HL-60 (cell line): Measurements from ENCODE around the gene TAOK2.

Experiments used
- DNase-seq, 2 experiments: peaks; one replicate each; pipeline ENCODE4 v3.0.0-alpha.2; 2010 to 2020; ENCODE audit warnings: low read depth in 1 of 2, low spot score in 1 of 2
- H3K27ac ChIP-seq: fragments of 250-450 bp; sonication (Bioruptor Pico); replicated peaks from 2 replicates; pipeline ENCODE4 v1.5.1; 2020; ENCODE audit warnings: mild to moderate bottlenecking, moderate library complexity
- H3K27me3 ChIP-seq: fragments of 250-450 bp; sonication (Bioruptor Pico); 2 replicates; pipeline ENCODE4 v1.5.1; 2021; ENCODE audit warnings: mild to moderate bottlenecking, moderate library complexity; ENCODE audit not compliant: insufficient read depth, poor library complexity, severe bottlenecking
- H3K4me3 ChIP-seq: replicated peaks from 2 replicates; pipeline ENCODE4 v1.5.1; 2011; ENCODE audit warnings: mild to moderate bottlenecking, control low read depth, low read length; ENCODE audit not compliant: insufficient read depth
- GABPA ChIP-seq: IDR thresholded peaks from 2 replicates; pipeline ENCODE4 v1.6.1; 2012; ENCODE audit warnings: low read depth
- POLR2AphosphoS5 ChIP-seq: IDR thresholded peaks from 2 replicates; pipeline ENCODE4 v1.6.1; 2012; ENCODE audit warnings: low read depth
- SPI1 ChIP-seq: IDR thresholded peaks from 2 replicates; pipeline ENCODE4 v1.6.1; 2012; ENCODE audit warnings: low read depth, mild to moderate bottlenecking, borderline replicate concordance
- TF ChIP-seq, protein P1 (sequence below): IDR thresholded peaks from one replicate; pipeline ENCODE4 v1.5.1; 2011; ENCODE audit warnings: low read length, control low read depth, inconsistent platforms; ENCODE audit not compliant: insufficient read depth
- TF ChIP-seq, protein P2 (sequence below): IDR thresholded peaks from 2 replicates; pipeline ENCODE4 v1.6.1; 2012; ENCODE audit warnings: low read depth; ENCODE audit not compliant: insufficient replicate concordance

The TAOK2 gene

DNA sequence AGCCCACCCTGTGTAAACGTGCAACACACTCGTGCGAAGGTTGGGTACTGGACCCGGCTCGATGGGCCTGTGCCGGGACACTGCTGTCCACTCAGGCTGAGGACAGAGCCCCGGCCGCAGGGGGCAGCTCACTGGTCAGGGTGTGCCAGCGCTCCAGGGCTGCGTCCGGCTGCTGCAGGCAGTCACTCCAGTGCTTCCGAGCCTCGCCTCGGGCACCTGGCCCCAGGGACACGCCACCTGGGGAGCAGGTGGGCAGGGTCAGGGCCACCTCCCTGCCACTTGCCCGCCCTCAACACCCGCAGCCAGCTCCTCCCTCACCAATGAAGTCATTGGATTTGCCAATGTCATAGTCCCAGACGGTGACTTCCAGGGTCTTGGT, 32.4 kb downstream of the TAOK2 start:
- H3K27ac ChIP-seq, result no peak overlapping the region
- no peak overlapping the region for H3K4me3 ChIP-seq
- no peaks in the 10 kb centered on the region for H3K27me3 ChIP-seq
- TF ChIP-seq, protein P1, sequence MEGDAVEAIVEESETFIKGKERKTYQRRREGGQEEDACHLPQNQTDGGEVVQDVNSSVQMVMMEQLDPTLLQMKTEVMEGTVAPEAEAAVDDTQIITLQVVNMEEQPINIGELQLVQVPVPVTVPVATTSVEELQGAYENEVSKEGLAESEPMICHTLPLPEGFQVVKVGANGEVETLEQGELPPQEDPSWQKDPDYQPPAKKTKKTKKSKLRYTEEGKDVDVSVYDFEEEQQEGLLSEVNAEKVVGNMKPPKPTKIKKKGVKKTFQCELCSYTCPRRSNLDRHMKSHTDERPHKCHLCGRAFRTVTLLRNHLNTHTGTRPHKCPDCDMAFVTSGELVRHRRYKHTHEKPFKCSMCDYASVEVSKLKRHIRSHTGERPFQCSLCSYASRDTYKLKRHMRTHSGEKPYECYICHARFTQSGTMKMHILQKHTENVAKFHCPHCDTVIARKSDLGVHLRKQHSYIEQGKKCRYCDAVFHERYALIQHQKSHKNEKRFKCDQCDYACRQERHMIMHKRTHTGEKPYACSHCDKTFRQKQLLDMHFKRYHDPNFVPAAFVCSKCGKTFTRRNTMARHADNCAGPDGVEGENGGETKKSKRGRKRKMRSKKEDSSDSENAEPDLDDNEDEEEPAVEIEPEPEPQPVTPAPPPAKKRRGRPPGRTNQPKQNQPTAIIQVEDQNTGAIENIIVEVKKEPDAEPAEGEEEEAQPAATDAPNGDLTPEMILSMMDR, result no peak
- TF ChIP-seq GABPA (no peak), POLR2AphosphoS5 (no peak), SPI1 (no peak)
- TF ChIP-seq, protein P2, sequence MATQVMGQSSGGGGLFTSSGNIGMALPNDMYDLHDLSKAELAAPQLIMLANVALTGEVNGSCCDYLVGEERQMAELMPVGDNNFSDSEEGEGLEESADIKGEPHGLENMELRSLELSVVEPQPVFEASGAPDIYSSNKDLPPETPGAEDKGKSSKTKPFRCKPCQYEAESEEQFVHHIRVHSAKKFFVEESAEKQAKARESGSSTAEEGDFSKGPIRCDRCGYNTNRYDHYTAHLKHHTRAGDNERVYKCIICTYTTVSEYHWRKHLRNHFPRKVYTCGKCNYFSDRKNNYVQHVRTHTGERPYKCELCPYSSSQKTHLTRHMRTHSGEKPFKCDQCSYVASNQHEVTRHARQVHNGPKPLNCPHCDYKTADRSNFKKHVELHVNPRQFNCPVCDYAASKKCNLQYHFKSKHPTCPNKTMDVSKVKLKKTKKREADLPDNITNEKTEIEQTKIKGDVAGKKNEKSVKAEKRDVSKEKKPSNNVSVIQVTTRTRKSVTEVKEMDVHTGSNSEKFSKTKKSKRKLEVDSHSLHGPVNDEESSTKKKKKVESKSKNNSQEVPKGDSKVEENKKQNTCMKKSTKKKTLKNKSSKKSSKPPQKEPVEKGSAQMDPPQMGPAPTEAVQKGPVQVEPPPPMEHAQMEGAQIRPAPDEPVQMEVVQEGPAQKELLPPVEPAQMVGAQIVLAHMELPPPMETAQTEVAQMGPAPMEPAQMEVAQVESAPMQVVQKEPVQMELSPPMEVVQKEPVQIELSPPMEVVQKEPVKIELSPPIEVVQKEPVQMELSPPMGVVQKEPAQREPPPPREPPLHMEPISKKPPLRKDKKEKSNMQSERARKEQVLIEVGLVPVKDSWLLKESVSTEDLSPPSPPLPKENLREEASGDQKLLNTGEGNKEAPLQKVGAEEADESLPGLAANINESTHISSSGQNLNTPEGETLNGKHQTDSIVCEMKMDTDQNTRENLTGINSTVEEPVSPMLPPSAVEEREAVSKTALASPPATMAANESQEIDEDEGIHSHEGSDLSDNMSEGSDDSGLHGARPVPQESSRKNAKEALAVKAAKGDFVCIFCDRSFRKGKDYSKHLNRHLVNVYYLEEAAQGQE, result no peak
- no peak for DNase-seq

DNA sequence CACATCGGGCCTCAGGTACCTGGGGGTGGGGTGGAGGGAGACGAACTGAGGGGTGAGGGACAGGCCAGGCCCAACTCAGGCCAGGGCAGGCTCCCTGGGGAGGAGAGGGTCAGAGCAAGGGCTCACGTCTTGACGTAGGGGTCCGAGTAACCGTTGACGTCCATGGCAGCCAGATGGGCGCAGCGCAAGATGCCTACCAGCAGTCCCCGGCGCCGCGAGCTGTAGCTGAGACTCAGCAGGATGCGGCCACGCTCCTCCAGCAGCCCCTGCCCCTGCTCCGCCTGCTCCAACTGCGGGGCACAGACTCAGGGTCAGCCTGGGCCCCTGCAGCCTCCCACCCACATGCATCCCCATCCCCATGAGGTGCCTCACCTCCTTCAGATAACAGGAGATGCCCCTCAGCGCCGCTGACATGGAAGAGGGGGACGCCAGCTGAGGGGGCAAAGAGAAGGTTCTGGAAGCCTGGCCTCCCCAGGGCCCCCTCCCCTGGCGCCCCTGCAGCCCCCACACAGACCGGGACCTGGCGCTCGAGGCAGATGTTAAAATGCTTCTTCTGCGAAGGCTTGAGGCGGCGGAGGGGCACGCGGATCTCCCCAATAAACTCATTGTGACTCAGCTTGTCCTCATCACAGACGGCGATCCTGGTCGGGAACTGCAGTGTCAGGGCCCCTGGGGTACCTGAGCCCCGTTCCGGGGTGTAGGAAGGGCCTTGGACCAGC, 33.1 kb downstream of the TAOK2 start:
- H3K27me3 ChIP-seq, result no peaks in the 10 kb centered on the region
- DNase-seq, result no peak
- H3K4me3 ChIP-seq, result no peak overlapping the region
- no peak overlapping the region for H3K27ac ChIP-seq
- TF ChIP-seq, protein P2, result no peak
- TF ChIP-seq, protein P1, result no peak
- TF ChIP-seq GABPA, result no peak
- no peak for TF ChIP-seq POLR2AphosphoS5
- no peak for TF ChIP-seq SPI1

DNA sequence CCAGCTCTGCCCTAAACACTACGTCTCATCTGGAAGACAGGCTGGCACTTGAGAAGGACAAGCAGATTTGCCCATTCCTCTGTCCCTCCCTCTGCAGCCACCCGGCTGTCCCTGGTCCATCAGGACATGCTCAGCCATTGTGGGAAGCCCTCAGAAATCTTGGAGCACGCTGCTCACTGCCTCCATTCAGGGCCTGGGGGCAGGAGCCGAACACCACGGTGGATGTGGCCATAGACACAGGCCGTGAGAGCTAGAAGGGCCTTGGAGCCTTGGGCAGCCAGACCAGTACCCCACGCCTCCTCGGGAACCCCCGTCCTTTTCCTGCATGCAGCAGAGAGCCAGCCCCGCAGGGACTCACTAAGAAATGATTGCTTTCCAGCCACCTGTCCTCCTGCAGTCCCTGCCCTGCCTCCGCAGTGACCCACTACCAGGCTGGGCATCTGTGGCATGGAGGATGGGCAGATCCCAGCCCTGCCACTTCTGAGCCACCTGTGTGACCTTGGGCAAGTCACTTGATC, 33.8 kb downstream of the TAOK2 start:
- DNase-seq, result no peak
- Histone ChIP-seq H3K4me3 (no peak overlapping the region), H3K27ac (no peak overlapping the region), H3K27me3 (no peaks in the 10 kb centered on the region)
- TF ChIP-seq, protein P2, result no peak
- no peak for TF ChIP-seq GABPA
- no peak; the same call in 1 of the 2 replicates for TF ChIP-seq POLR2AphosphoS5
- no peak for TF ChIP-seq SPI1
- TF ChIP-seq, protein P1, result no peak
